ENCODE results near the gene SPATA17.

- TF ChIP-seq, protein P1, sequence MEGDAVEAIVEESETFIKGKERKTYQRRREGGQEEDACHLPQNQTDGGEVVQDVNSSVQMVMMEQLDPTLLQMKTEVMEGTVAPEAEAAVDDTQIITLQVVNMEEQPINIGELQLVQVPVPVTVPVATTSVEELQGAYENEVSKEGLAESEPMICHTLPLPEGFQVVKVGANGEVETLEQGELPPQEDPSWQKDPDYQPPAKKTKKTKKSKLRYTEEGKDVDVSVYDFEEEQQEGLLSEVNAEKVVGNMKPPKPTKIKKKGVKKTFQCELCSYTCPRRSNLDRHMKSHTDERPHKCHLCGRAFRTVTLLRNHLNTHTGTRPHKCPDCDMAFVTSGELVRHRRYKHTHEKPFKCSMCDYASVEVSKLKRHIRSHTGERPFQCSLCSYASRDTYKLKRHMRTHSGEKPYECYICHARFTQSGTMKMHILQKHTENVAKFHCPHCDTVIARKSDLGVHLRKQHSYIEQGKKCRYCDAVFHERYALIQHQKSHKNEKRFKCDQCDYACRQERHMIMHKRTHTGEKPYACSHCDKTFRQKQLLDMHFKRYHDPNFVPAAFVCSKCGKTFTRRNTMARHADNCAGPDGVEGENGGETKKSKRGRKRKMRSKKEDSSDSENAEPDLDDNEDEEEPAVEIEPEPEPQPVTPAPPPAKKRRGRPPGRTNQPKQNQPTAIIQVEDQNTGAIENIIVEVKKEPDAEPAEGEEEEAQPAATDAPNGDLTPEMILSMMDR (IDR thresholded peaks at IDR 0.05), result no peak
- TF ChIP-seq POLR2A (IDR thresholded peaks at IDR 0.05), result no peak
Measured at GRCh38 chr1:217861658-217862057, 230.5 kb downstream of the SPATA17 start.
